SK-N-SH (cell line): Measurements from ENCODE around the gene SCN2A.

ENCODE experiments used
- ELF1 ChIP-seq: IDR thresholded peaks from 2 replicates; pipeline ENCODE4 v1.4.0; 2012
- EP300 ChIP-seq, 2 experiments: IDR thresholded peaks; 2 replicates each; pipeline versions ENCODE4 v1.4.0 to v1.6.1; 2012; ENCODE audit warnings: borderline replicate concordance in 1 of 2, low read depth in 1 of 2, low read length in 1 of 2
- EZH2phosphoT487 ChIP-seq: fragments of 200-600 bp; sonication (generic); IDR thresholded peaks from 2 replicates; pipeline ENCODE4 v1.6.1; 2017; ENCODE audit warnings: low read depth, mixed run types, mild to moderate bottlenecking, antibody characterized with exemption, moderate library complexity, borderline replicate concordance
- IRF3 ChIP-seq: fragments of 150-350 bp; IDR thresholded peaks from 2 replicates; pipeline ENCODE4 v1.6.1; 2016; ENCODE audit warnings: mild to moderate bottlenecking, low read depth, low read length
- JUND ChIP-seq: IDR thresholded peaks from 2 replicates; pipeline ENCODE4 v1.4.0; 2012
- MAX ChIP-seq: IDR thresholded peaks from 2 replicates; pipeline ENCODE4 v1.4.0; 2012; ENCODE audit warnings: low read depth
- POLR2AphosphoS5 ChIP-seq: IDR thresholded peaks from 2 replicates; pipeline ENCODE4 v1.6.1; 2012; ENCODE audit warnings: low read depth, low read length
- REST ChIP-seq: IDR thresholded peaks from 2 replicates; pipeline ENCODE4 v1.6.1; 2012; ENCODE audit warnings: mild to moderate bottlenecking, low read depth, low read length, moderate library complexity
- RXRA ChIP-seq: IDR thresholded peaks from 2 replicates; pipeline ENCODE4 v1.4.0; 2012; ENCODE audit warnings: low read depth, mild to moderate bottlenecking, borderline replicate concordance
- SIN3A ChIP-seq: IDR thresholded peaks from 2 replicates; pipeline ENCODE4 v1.6.1; 2012; ENCODE audit warnings: low read depth, mild to moderate bottlenecking, low read length, moderate library complexity, borderline replicate concordance
- SMC3 ChIP-seq: IDR thresholded peaks from 2 replicates; pipeline ENCODE4 v1.6.1; 2012; ENCODE audit warnings: low read depth, low read length, improper control_type of control experiment
- TAF1 ChIP-seq: IDR thresholded peaks from 2 replicates; pipeline ENCODE4 v1.6.1; 2012; ENCODE audit warnings: low read depth, mild to moderate bottlenecking, low read length, moderate library complexity, borderline replicate concordance
- TF ChIP-seq, protein P1 (sequence below): fragments of 200-600 bp; sonication (generic); IDR thresholded peaks from 2 replicates; pipeline ENCODE4 v1.6.1; 2017; ENCODE audit warnings: antibody characterized with exemption, mild to moderate bottlenecking, moderate library complexity
- TF ChIP-seq, protein P2 (sequence below): IDR thresholded peaks from 2 replicates; pipeline ENCODE4; 2012

DNA sequence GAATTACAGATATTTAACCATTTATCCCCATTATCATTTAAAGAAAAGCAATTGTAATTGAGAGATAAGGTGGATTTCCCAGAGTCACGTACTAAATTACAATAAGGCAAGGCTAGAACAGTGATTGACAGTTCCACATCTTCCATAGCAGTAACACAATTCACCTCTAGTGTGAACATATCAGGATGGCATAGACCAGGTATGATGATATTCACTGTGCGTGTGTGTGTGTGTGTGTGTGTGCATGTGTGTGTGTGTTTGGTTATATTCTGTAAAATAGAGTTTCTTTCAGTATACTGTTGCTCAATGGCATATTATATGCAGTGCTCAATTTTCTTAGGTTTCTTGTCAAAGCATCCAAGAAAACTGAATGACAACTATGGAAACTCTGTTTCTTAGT is 1.7 kb downstream of the SCN2A start:
- TF ChIP-seq REST (no peak), EP300 (IDR thresholded peaks at IDR 0.05; ENCODE audit: borderline replicate concordance in 1 of 2, low read depth in 1 of 2, low read length in 1 of 2) (no peak), MAX (no peak), EZH2phosphoT487 (no peak), SMC3 (no peak), TAF1 (no peak), ELF1 (no peak), RXRA (no peak), POLR2AphosphoS5 (no peak), IRF3 (no peak), SIN3A (no peak), JUND (no peak)
- TF ChIP-seq, protein P1, sequence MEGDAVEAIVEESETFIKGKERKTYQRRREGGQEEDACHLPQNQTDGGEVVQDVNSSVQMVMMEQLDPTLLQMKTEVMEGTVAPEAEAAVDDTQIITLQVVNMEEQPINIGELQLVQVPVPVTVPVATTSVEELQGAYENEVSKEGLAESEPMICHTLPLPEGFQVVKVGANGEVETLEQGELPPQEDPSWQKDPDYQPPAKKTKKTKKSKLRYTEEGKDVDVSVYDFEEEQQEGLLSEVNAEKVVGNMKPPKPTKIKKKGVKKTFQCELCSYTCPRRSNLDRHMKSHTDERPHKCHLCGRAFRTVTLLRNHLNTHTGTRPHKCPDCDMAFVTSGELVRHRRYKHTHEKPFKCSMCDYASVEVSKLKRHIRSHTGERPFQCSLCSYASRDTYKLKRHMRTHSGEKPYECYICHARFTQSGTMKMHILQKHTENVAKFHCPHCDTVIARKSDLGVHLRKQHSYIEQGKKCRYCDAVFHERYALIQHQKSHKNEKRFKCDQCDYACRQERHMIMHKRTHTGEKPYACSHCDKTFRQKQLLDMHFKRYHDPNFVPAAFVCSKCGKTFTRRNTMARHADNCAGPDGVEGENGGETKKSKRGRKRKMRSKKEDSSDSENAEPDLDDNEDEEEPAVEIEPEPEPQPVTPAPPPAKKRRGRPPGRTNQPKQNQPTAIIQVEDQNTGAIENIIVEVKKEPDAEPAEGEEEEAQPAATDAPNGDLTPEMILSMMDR: no peak
- TF ChIP-seq, protein P2, sequence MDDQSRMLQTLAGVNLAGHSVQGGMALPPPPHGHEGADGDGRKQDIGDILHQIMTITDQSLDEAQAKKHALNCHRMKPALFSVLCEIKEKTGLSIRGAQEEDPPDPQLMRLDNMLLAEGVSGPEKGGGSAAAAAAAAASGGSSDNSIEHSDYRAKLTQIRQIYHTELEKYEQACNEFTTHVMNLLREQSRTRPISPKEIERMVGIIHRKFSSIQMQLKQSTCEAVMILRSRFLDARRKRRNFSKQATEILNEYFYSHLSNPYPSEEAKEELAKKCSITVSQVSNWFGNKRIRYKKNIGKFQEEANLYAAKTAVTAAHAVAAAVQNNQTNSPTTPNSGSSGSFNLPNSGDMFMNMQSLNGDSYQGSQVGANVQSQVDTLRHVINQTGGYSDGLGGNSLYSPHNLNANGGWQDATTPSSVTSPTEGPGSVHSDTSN: no peak
